Stimulated activated CD8-positive, alpha-beta memory T cell treated with anti-CD3 and anti-CD28 coated beads, Interleukin-4, amount 100 ng/mL, for 24 hours (primary cell): ENCODE measurements around the gene BNC2.
"Not testable (repeated sequence)": the region's sequence is repeated elsewhere in the genome, so short reads cannot be mapped to it uniquely, and the experiment has no call there.

Source experiments
- DNase-seq: peaks from one replicate; pipeline ENCODE4 v3.0.0-alpha.2; 2020; ENCODE audit warnings: low read depth

BNC2 gene

GRCh38 chr9:16500386-16500785 lies 370.1 kb downstream of the BNC2 start:
- DNase-seq, result no peak

DNA sequence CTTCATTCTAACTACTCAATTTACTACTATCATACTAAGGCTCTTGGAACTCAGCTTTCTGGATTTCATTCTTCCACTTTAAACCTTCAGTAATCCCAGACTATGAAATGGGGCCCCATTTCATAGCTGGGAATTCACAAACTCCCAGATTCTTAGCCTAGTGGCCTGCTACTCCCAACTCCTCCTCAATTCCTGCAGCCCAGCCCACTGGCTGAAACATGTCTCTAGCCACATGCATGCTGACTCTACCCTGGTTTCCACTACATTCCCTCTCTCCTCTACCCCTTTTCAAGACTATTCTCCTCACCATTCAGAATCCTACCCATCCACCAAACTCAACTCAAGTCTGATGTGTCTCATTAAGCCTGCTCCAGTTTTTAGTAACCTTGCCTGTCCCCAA lies 370.6 kb downstream of the BNC2 start:
- DNase-seq, result no peak

DNA sequence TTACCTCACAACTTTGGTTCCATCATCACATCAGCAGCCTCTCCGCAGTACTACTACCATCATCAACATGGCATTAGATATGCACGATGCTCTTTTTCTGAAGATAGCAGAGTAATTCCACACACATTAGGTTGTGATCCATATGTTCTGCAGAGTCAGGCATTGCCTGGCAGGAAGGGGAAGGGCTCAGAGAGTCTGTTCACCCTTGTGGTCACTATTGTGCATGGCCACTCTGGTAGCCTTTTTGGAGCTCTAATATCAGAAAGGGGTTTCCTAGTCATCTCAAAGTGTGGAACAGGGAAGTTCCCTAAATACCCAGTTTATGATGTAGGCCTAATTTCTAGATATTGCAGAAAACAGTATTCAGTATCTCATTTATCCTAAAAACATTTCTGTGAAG lies 373.6 kb downstream of the BNC2 start:
- DNase-seq, result no peak

DNA sequence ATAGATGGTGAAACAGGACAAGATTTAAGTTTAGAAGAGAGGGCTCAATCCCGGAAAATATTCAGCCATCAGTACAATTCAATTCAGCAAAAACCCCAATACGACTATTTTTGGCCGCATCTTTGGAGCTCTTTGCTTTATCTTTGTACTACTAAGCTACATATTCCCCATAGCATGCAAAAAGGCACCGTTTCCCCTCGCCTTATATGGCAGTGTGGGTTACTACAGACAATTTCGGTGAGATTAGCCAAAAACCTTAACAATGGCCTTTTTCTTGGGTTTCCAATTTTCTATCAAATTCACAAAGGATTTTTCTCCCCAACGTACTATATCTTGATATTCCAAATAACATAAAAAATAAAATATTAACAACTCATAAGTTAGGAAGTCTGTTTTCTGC lies 382.6 kb downstream of the BNC2 start:
- no peak for DNase-seq

DNA sequence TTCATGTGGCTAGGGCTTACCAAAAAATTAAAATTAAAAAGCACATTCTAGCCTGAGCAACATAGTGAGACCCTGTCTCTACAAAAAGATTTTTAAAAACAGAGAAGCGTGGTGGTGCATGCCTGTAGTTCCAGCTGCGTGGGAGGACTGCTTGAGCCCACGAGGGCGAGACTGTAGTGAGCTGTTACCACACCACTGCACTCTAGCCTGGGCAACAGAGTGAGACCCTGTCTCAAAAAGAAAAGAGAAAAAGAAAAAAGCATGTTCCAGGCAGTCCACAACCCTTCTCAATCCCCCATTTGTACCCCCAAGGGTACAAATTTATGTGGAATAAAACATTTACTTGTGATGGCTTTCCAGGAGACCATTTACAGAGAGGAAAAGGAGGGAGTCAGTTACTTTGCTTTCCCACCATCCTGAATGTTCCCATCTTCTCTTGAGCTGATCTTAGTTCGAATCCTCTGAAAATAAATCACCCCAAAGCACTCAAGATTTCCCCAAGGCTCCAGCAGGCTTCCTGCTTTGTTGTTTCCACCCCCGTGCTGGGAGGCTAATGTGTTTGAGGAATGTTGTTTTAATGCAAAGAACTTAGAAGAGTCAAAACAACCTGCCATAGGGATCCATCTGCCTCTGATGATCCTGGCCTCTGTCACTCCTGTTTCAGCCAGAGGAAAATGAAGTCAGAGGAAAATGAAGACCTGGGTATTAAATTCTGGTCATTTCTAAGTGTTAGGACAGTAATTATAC lies 384.7 kb downstream of the BNC2 start:
- no peak for DNase-seq

GRCh38 chr9:16485160-16485559 lies 385.3 kb downstream of the BNC2 start:
- DNase-seq, result no peak

- DNase-seq, result no peak
These were observed 385.7 kb downstream of the BNC2 start for GRCh38 chr9:16484744-16485143.

- DNase-seq, result no peak
These were observed 386.3 kb downstream of the BNC2 start for GRCh38 chr9:16484180-16484579.

GRCh38 chr9:16482764-16483163 lies 387.7 kb downstream of the BNC2 start:
- no peak for DNase-seq

DNA sequence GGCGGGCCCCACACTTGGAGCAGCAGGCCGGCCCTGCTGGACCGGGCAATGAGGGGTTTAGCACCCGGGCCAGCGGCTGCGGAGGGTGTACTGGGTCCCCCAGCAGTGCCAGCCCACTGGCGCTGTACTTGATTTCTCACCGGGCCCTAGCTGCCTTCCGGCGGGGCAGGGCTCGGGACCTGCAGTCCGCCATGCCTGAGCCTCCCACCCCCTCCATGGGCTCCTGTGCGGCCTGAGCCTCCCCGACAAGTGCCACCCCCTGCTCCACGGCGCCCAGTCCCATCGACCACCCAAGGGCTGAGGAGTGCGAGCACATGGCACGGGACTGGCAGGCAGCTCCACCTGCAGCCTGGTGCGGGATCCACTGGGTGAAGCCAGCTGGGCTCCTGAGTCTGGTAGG lies 389.9 kb downstream of the BNC2 start:
- DNase-seq, result not testable (repeated sequence)

DNA sequence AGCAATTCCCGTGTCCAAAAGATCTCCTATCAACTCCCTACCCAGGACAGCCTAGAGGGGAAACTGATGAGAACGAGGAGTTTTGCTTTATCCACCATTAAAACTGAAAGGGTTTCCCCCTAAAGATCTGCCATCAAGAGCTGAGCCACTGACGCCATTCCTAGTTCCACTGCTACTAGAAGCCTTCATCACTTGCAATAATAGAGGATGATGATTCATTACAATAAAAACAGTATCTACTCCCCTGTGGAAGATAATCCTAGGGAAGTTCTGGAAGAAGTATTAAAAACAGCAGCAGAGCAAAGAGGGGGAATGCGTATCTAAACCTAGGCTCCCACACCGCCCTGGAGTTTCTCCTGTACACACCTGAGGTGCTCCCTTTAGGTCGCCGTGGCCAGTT lies 394.5 kb downstream of the BNC2 start:
- DNase-seq, result no peak

GRCh38 chr9:16475257-16475656 lies 395.2 kb downstream of the BNC2 start:
- DNase-seq, result no peak

DNA sequence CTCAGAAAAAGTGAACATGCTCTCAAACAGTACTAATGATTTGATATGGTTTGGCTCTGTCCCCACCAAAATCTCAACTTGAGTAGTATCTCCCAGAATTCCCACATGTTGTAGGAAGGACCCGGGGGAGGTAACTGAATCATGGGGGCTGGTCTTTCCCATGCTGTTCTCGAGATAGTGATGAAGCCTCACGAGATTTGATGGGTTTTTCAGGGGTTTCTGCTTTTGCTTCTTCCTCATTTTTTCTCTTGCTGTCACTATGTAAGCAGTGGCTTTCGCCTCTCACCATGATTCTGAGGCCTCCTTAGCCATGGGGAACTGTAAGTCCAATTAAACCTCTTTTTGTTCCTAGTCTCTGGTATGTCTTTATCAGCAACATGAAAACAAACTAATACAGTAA lies 401.3 kb downstream of the BNC2 start:
- no peak for DNase-seq

DNA sequence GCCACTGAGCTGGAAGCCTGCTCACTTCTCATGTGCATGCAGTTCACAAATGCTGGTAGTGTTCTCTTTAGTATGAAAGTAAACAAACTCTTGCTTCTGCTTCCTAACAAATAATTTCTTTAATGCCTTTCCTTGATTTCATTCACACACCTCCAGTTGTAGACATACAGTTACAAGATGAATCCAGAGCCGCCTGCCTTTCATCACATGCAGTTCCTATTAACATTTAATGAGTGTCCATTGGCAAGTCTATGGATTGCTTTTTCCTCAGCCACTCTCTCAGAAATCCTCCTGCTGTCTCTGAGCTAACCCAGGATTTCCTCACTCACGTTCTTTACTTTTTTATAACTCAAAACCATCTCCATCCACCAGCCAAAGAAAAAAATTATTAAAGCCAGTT lies 408.6 kb downstream of the BNC2 start:
- no peak for DNase-seq

DNA sequence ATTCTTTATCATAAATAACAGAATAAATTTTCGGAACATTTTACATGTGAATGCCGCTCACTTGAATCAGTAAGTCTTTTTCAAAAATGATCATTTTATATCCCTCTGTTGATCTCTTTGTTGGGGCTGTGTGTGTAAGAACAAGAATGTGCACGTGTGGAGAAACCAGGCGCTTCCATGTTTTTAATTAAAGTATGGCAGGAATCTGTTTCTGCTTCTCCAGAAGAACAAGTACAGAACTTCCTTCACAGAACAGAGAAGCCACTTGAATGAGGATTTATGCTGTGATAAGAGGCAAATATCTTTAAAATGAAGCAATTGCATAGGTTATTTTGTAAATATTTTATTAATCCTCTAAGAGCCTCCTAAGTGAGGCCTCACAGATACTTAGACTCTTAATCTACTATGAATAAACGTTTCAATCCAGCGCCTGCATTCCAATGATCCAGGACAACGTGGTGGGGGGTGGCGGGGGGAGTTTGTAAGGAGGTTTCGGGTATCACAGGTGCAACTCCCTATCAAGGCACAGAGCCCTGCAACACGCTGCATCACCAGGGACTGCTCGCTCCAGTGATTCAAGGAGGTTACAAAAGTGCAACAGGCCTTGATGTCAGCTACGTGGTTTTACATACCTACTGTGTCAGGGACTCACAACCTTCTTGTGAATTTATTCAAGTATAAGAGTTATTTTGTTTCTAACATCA lies 409.2 kb downstream of the BNC2 start:
- no peak for DNase-seq

DNA sequence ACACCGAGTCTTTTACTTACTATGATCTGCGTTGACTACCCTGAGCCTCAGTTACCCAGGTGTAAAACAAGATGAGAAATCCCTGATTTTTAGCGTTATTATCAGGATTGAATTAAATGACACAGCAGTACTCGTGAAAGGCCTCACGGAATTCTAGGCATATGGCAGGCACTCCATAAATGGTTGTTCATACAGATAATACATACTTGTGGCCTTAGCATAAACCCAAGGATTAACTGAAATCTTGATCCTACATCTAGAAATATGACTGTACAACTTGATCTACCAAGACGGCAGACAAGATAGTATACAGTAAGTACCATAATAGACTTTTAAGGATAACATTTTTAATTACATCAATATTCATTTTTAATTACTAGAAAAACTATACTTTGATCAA lies 409.8 kb downstream of the BNC2 start:
- no peak for DNase-seq

GRCh38 chr9:16459421-16460148 lies 410.9 kb downstream of the BNC2 start:
- DNase-seq, result no peak

- DNase-seq, result no peak
These were observed 411.6 kb downstream of the BNC2 start for GRCh38 chr9:16458696-16459420.

DNA sequence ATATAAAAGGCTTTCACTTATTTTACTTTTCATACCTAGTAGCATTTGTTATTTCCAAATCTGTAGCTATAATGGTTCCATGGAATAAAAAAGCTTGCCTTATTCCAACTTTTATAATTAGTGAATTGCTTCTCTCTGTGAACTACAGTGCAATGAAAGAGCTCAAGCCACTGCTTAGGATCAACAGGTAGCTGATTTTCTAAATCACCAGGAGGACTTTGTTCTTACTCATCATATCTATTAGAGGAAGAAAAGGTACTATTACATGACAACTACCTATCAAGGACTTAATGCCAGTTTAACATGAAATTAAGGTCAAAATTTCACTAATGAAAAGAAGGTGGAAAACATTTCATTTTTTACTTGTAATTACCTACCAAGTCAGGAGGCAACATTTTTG lies 414.6 kb downstream of the BNC2 start:
- no peak for DNase-seq

GRCh38 chr9:16453390-16453789 lies 417.1 kb downstream of the BNC2 start:
- no peak for DNase-seq

DNA sequence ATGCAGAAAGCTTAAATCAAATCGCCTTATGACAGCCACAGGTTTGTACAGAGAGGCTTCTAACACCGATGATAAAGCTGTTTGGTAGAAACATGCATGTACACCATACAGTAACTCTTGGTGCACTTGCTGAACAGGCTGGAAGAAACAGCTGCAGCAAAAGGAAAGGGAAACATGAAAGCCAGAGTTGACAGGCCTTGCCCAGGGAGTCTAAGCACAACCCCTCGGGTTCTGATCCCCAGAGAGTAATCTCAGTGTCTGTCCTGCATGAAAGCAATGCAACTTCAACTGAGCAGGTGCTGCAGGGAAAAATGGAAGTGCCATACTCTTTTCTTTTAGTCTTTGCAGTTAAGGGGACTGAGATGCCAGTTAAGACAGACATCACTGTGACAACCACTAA lies 419.9 kb downstream of the BNC2 start:
- DNase-seq, result no peak

DNA sequence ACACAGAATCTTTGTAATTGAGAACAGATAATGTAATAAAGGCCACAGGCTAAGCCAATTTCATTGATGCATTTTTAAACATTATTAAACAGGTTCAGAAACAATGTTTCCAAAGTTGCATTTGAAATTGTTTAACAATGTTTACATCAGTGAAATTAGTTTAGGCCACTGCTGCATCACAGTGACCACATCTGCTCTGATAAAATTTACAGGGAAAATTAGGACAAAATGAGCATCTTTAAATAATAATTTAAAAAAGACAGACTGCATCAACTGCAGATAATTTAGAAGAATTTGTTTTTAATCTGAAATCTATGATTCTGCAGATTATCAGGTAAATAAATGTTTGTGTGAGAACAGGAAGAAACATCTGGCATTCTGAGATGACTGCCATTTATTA lies 420.4 kb downstream of the BNC2 start:
- DNase-seq, result no peak
